ENCODE measurements around the gene CCT2. TPM values are rescaled to one million over a fixed set of nuclear protein-coding genes. Genes with fewer than 3 reads are reported as not detected.
A peak's percentile ranks its signal among the peaks of the same experiment; 100 is the strongest.

CCT2 gene
- polyA plus RNA-seq = 100 to 1,000 TPM in 2 of 4 donors, 10 to 100 TPM in 2; 63.7 to 140 (median 104) TPM
- long read RNA-seq, donor 1, transcript CCT2-212 (7 exons, 776 nt) = minor isoform, 5 of 197 reads
- long read RNA-seq, donor 1, transcript CCT2-201 (16 exons, 2,041 nt) = major isoform, 47 of 197 reads
- long read RNA-seq, donor 1, transcript CCT2-211 (2 exons, 567 nt) = minor isoform, 16 of 197 reads
- long read RNA-seq, donor 1, partial matches to known transcripts = 117 of 197 reads
- long read RNA-seq, donor 1, other reads (novel, unspliced or antisense) = 0 of 197 reads
- long read RNA-seq, donor 2, transcript CCT2-201 (16 exons, 2,041 nt) = major isoform, 12 of 19 reads
- long read RNA-seq, donor 2, partial matches to known transcripts = 0 of 19 reads
- long read RNA-seq, donor 2, other reads (novel, unspliced or antisense) = 0 of 19 reads
- long read RNA-seq, donor 3, transcript CCT2-211 (2 exons, 567 nt) = major isoform, 11 of 72 reads
- long read RNA-seq, donor 3, transcript CCT2-201 (16 exons, 2,041 nt) = minor isoform, 9 of 72 reads
- long read RNA-seq, donor 3, partial matches to known transcripts = 47 of 72 reads
- long read RNA-seq, donor 3, other reads (novel, unspliced or antisense) = 0 of 72 reads
- long read RNA-seq, donor 4, partial matches to known transcripts = 0 of 3 reads
- long read RNA-seq, donor 4, other reads (novel, unspliced or antisense) = 0 of 3 reads
- long read RNA-seq, donor 5, transcript CCT2-211 (2 exons, 567 nt) = major isoform, 5 of 14 reads
- long read RNA-seq, donor 5, partial matches to known transcripts = 5 of 14 reads
- long read RNA-seq, donor 5, other reads (novel, unspliced or antisense) = 0 of 14 reads
- long read RNA-seq, donor 6, transcript CCT2-211 (2 exons, 567 nt) = minor isoform, 5 of 49 reads
- long read RNA-seq, donor 6, transcript CCT2-201 (16 exons, 2,041 nt) = major isoform, 16 of 49 reads
- long read RNA-seq, donor 6, partial matches to known transcripts = 25 of 49 reads
- long read RNA-seq, donor 6, other reads (novel, unspliced or antisense) = 0 of 49 reads
- long read RNA-seq, donor 7 = 0 reads
- long read RNA-seq, donor 8, partial matches to known transcripts = 0 of 5 reads
- long read RNA-seq, donor 8, other reads (novel, unspliced or antisense) = 0 of 5 reads
- long read RNA-seq, donor 9, transcript CCT2-211 (2 exons, 567 nt) = major isoform, 5 of 9 reads
- long read RNA-seq, donor 9, partial matches to known transcripts = 0 of 9 reads
- long read RNA-seq, donor 9, other reads (novel, unspliced or antisense) = 0 of 9 reads
- long read RNA-seq, donor 10, transcript CCT2-201 (16 exons, 2,041 nt) = major isoform, 33 of 100 reads
- long read RNA-seq, donor 10, transcript CCT2-211 (2 exons, 567 nt) = minor isoform, 15 of 100 reads
- long read RNA-seq, donor 10, partial matches to known transcripts = 45 of 100 reads
- long read RNA-seq, donor 10, other reads (novel, unspliced or antisense) = 0 of 100 reads

- WGBS, 3 donors = 0% methylated on average over 61 to 63 of the region's 63 CpGs
These were observed at the start of gene CCT2 for GRCh38 chr12:69585189-69586062. Gene CCT2 (plus strand): TSS chr12:69585459. CDS start chr12:69585522, 63 bp downstream.

GRCh38 chr12:69540987-69541386 is 44.3 kb upstream of the CCT2 start:
- WGBS, 3 donors = 83 to 92% (median 91%) methylated on average over 2 of the region's 2 CpGs
- Histone ChIP-seq H3K4me1 (ENCODE audit: control insufficient read depth in 3 of 3, insufficient read depth in 2 of 3, low read depth in 1 of 3, low read length in 2 of 3) (no peaks in the 10 kb centered on the region), H3K27me3 (ENCODE audit: control insufficient read depth in 3 of 3, insufficient read depth in 3 of 3, low read length in 3 of 3) (no peaks in the 10 kb centered on the region), H3K36me3 (ENCODE audit: control insufficient read depth in 3 of 3, insufficient read depth in 2 of 3, low read depth in 1 of 3, low read length in 3 of 3) (peaks cover 0 to 11% (median 1%) of the 10 kb centered on the region in 3 donors), H3K9me3 (ENCODE audit: control insufficient read depth in 2 of 2, insufficient read depth in 1 of 2, low read depth in 1 of 2, low read length in 1 of 2) (peaks cover 0 to 10% of the 10 kb centered on the region in 2 donors), H3K27ac (ENCODE audit: low read depth in 1 of 3, low read length in 2 of 3) (no peak overlapping the region), H3K4me3 (ENCODE audit: low read depth in 1 of 3, low read length in 3 of 3) (no peak overlapping the region)
- DNase-seq (no peak), FAIRE-seq (no peak)

More at GRCh38 chr12:69585189-69586062, at the start of gene CCT2:
- Histone ChIP-seq H3K4me1 (ENCODE audit: control insufficient read depth in 3 of 3, insufficient read depth in 2 of 3, low read depth in 1 of 3, low read length in 2 of 3) (peaks cover 0 to 3% (median 0%) of the 10 kb centered on the region in 3 donors), H3K36me3 (ENCODE audit: control insufficient read depth in 3 of 3, insufficient read depth in 2 of 3, low read depth in 1 of 3, low read length in 3 of 3) (peaks cover 7 to 16% (median 10%) of the 10 kb centered on the region in 3 donors), H3K4me3 (ENCODE audit: low read depth in 1 of 3, low read length in 3 of 3) (peak within 1 kb of the TSS; percentile 76 to 89 (median 76)), H3K27me3 (ENCODE audit: control insufficient read depth in 3 of 3, insufficient read depth in 3 of 3, low read length in 3 of 3) (no peaks in the 10 kb centered on the region), H3K9me3 (ENCODE audit: control insufficient read depth in 2 of 2, insufficient read depth in 1 of 2, low read depth in 1 of 2, low read length in 1 of 2) (no peaks in the 10 kb centered on the region), H3K27ac (ENCODE audit: low read depth in 1 of 3, low read length in 2 of 3) (peak within 1 kb of the TSS; percentile 56 to 99 (median 91))
- DNase-seq (peak; percentile 95 to 98), FAIRE-seq (no peak)

DNA sequence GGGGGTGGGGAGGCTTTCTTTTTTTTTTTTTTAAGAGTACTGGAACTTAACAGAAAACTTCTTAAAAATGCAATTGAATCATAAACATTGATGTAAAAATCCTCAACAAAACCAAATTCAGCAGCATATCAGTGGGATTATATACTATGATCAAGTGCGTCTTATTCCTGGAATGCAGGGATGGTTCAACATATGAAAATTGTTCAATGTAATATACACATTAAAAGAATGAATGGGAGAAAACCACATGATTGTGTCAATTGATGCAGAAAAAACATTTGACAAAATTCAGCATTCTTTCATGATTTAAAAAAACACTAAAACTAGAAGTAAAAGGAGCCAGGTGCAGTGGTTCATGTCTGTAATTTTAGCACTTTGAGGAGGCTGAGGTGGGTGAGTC is 41.2 kb upstream of the CCT2 start:
- Histone ChIP-seq H3K36me3 (ENCODE audit: control insufficient read depth in 3 of 3, insufficient read depth in 2 of 3, low read depth in 1 of 3, low read length in 3 of 3) (peaks cover 0 to 5% (median 0%) of the 10 kb centered on the region in 3 donors), H3K27ac (ENCODE audit: low read depth in 1 of 3, low read length in 2 of 3) (no peak overlapping the region), H3K9me3 (ENCODE audit: control insufficient read depth in 2 of 2, insufficient read depth in 1 of 2, low read depth in 1 of 2, low read length in 1 of 2) (peaks cover 0 to 10% of the 10 kb centered on the region in 2 donors), H3K4me3 (ENCODE audit: low read depth in 1 of 3, low read length in 3 of 3) (no peak overlapping the region), H3K27me3 (ENCODE audit: control insufficient read depth in 3 of 3, insufficient read depth in 3 of 3, low read length in 3 of 3) (no peaks in the 10 kb centered on the region), H3K4me1 (ENCODE audit: control insufficient read depth in 3 of 3, insufficient read depth in 2 of 3, low read depth in 1 of 3, low read length in 2 of 3) (no peaks in the 10 kb centered on the region)
- DNase-seq = no peak
- FAIRE-seq = no peak
- WGBS, 3 donors = 100% methylated on average over 1 of the region's 1 CpG

DNA sequence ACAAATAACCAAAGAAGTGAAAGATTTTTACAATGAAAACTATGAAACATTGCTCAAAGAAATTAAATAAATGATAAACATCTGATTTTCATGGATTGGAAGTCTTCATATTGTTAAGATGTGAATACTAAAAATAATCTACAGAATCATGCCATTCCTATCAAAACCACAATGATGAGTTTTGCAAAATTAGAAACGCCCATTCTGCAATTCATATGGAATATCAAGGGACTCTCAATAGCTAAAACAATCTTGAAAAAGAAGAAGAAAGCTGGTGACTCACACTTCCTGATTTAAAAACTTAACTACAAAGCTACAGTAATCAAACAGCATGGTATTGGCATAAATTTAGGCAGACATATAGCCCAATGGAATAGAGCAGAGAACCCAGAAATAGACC is 40.2 kb upstream of the CCT2 start:
- Histone ChIP-seq H3K9me3 (ENCODE audit: control insufficient read depth in 2 of 2, insufficient read depth in 1 of 2, low read depth in 1 of 2, low read length in 1 of 2) (peaks cover 0 to 10% of the 10 kb centered on the region in 2 donors), H3K4me1 (ENCODE audit: control insufficient read depth in 3 of 3, insufficient read depth in 2 of 3, low read depth in 1 of 3, low read length in 2 of 3) (no peaks in the 10 kb centered on the region), H3K4me3 (ENCODE audit: low read depth in 1 of 3, low read length in 3 of 3) (no peak overlapping the region), H3K27me3 (ENCODE audit: control insufficient read depth in 3 of 3, insufficient read depth in 3 of 3, low read length in 3 of 3) (no peaks in the 10 kb centered on the region), H3K36me3 (ENCODE audit: control insufficient read depth in 3 of 3, insufficient read depth in 2 of 3, low read depth in 1 of 3, low read length in 3 of 3) (peaks cover 0 to 4% (median 0%) of the 10 kb centered on the region in 3 donors), H3K27ac (ENCODE audit: low read depth in 1 of 3, low read length in 2 of 3) (no peak overlapping the region)
- no peak for FAIRE-seq
- 94 to 98% (median 96%) methylated on average over 1 of the region's 1 CpG for WGBS, 3 donors
- no peak for DNase-seq

- no peak for FAIRE-seq
- peaks cover 0 to 10% of the 10 kb centered on the region in 2 donors for H3K9me3 ChIP-seq (ENCODE audit: control insufficient read depth in 2 of 2, insufficient read depth in 1 of 2, low read depth in 1 of 2, low read length in 1 of 2)
- DNase-seq = no peak
- H3K4me3 ChIP-seq (ENCODE audit: low read depth in 1 of 3, low read length in 3 of 3) = no peak overlapping the region
- no peaks in the 10 kb centered on the region for H3K4me1 ChIP-seq (ENCODE audit: control insufficient read depth in 3 of 3, insufficient read depth in 2 of 3, low read depth in 1 of 3, low read length in 2 of 3)
- no peaks in the 10 kb centered on the region for H3K27me3 ChIP-seq (ENCODE audit: control insufficient read depth in 3 of 3, insufficient read depth in 3 of 3, low read length in 3 of 3)
- no peak overlapping the region for H3K27ac ChIP-seq (ENCODE audit: low read depth in 1 of 3, low read length in 2 of 3)
- peaks cover 0 to 2% (median 0%) of the 10 kb centered on the region in 3 donors for H3K36me3 ChIP-seq (ENCODE audit: control insufficient read depth in 3 of 3, insufficient read depth in 2 of 3, low read depth in 1 of 3, low read length in 3 of 3)
- WGBS, 3 donors = 74 to 90% (median 86%) methylated on average over 7 of the region's 7 CpGs
These were observed 38.4 kb upstream of the CCT2 start for GRCh38 chr12:69546693-69547438.

GRCh38 chr12:69548687-69549086 is 36.6 kb upstream of the CCT2 start:
- H3K36me3 ChIP-seq (ENCODE audit: control insufficient read depth in 3 of 3, insufficient read depth in 2 of 3, low read depth in 1 of 3, low read length in 3 of 3) = peaks cover 0 to 6% (median 0%) of the 10 kb centered on the region in 3 donors
- DNase-seq (no peak), FAIRE-seq (no peak)
- no peaks in the 10 kb centered on the region for H3K4me1 ChIP-seq (ENCODE audit: control insufficient read depth in 3 of 3, insufficient read depth in 2 of 3, low read depth in 1 of 3, low read length in 2 of 3)
- H3K27me3 ChIP-seq (ENCODE audit: control insufficient read depth in 3 of 3, insufficient read depth in 3 of 3, low read length in 3 of 3) = no peaks in the 10 kb centered on the region
- H3K27ac ChIP-seq (ENCODE audit: low read depth in 1 of 3, low read length in 2 of 3) = no peak overlapping the region
- peaks cover 0 to 8% of the 10 kb centered on the region in 2 donors for H3K9me3 ChIP-seq (ENCODE audit: control insufficient read depth in 2 of 2, insufficient read depth in 1 of 2, low read depth in 1 of 2, low read length in 1 of 2)
- no peak overlapping the region for H3K4me3 ChIP-seq (ENCODE audit: low read depth in 1 of 3, low read length in 3 of 3)
